PFSK-1 (cell line): Measurements from ENCODE around the gene CLIP1.

Experiments
- FOXP2 ChIP-seq: optimal IDR thresholded peaks from 2 replicates; pipeline ENCODE3; 2011; ENCODE audit warnings: borderline replicate concordance, control low read depth, inconsistent platforms; ENCODE audit not compliant: insufficient read depth; ENCODE audit errors: extremely low read length, extremely low read depth
- POLR2AphosphoS5 ChIP-seq: IDR thresholded peaks from 2 replicates; pipeline ENCODE4 v1.6.1; 2012; ENCODE audit warnings: low read depth, mild to moderate bottlenecking, control low read depth, low read length, moderate library complexity
- SIN3A ChIP-seq: IDR thresholded peaks from 2 replicates; pipeline ENCODE4 v1.6.1; 2012; ENCODE audit warnings: mild to moderate bottlenecking, low read length, moderate library complexity, borderline replicate concordance; ENCODE audit not compliant: insufficient read depth
- TAF1 ChIP-seq: IDR thresholded peaks from 2 replicates; pipeline ENCODE4 v1.6.1; 2012; ENCODE audit warnings: low read length, control low read depth, borderline replicate concordance; ENCODE audit not compliant: insufficient read depth
- TF ChIP-seq, protein P1 (sequence below), 2 experiments: IDR thresholded peaks; 2 replicates each; pipeline versions ENCODE4 v1.6.1 to v1.8.0; 2011 to 2012; ENCODE audit warnings: low read depth in 2 of 2, low read length in 2 of 2, control low read depth in 1 of 2, inconsistent platforms in 1 of 2, mild to moderate bottlenecking in 1 of 2, moderate library complexity in 1 of 2; ENCODE audit not compliant: insufficient read depth in 1 of 2

DNA sequence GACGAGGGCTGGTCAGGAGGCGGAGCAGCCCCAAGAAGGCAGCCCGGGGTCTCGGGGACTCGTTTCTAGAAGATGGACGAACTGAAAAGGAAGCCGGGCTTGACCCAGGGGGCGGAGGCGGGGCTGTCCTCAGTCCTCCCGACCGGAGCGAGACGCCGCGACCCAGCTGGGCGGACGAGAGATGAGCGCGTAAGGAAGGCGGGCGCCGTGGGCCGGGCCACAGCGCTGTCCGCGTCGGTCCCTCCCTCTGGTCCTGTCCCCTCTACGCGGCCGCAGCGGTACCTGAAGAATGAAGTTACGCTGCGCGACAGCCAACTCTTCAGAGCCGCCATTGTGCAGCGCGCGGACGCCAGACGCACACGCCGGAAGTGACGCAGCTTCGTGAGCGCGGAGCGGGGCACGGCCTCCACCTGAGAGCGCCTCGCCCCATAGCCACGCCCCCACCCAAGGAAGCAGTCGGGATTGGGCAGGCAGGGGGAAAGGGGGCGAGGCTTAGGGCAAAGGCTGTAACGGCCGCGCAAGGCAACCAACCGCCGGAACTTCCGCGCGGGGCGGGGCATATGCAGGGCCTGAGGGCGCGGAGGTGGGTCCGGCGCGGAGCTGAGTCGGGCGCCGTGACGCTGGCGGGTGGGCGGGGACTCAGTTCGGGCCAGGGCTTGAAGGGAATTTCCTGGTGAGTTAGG, 196.6 kb downstream of the CLIP1 start, which contains the start of gene DIABLO:
- TF ChIP-seq, protein P1, sequence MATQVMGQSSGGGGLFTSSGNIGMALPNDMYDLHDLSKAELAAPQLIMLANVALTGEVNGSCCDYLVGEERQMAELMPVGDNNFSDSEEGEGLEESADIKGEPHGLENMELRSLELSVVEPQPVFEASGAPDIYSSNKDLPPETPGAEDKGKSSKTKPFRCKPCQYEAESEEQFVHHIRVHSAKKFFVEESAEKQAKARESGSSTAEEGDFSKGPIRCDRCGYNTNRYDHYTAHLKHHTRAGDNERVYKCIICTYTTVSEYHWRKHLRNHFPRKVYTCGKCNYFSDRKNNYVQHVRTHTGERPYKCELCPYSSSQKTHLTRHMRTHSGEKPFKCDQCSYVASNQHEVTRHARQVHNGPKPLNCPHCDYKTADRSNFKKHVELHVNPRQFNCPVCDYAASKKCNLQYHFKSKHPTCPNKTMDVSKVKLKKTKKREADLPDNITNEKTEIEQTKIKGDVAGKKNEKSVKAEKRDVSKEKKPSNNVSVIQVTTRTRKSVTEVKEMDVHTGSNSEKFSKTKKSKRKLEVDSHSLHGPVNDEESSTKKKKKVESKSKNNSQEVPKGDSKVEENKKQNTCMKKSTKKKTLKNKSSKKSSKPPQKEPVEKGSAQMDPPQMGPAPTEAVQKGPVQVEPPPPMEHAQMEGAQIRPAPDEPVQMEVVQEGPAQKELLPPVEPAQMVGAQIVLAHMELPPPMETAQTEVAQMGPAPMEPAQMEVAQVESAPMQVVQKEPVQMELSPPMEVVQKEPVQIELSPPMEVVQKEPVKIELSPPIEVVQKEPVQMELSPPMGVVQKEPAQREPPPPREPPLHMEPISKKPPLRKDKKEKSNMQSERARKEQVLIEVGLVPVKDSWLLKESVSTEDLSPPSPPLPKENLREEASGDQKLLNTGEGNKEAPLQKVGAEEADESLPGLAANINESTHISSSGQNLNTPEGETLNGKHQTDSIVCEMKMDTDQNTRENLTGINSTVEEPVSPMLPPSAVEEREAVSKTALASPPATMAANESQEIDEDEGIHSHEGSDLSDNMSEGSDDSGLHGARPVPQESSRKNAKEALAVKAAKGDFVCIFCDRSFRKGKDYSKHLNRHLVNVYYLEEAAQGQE (IDR thresholded peaks at IDR 0.05; ENCODE audit: insufficient read depth in 1 of 2, low read depth in 2 of 2, low read length in 2 of 2), result peak in 1 of 2 experiments; percentile 57; a peak in 1 of 4 replicates
- TF ChIP-seq SIN3A, result no peak
- TF ChIP-seq POLR2AphosphoS5, result peak; percentile 89
- peak; percentile 96 for TF ChIP-seq TAF1
- TF ChIP-seq FOXP2, result peak; percentile 91
